H1 (cell line): ENCODE data around the gene ZNF609. TPM values are rescaled to one million over a fixed set of nuclear protein-coding genes. Genes with fewer than 3 reads are reported as not detected.

Source experiments
- CTCF ChIA-PET: fragments of 300-600 bp; sonication (Branson Sonifier 250); formaldehyde crosslinking; loops from one replicate; lab custom pipeline; 2021; ENCODE audit not compliant: partially characterized antibody; lab: Charles Lee
- POLR2A ChIA-PET: fragments of 300-600 bp; sonication (Branson Sonifier 250); formaldehyde crosslinking; loops from one replicate; lab custom pipeline; 2021; ENCODE audit warnings: inconsistent platforms; ENCODE audit not compliant: partially characterized antibody; lab: Charles Lee
- DNase-seq, 2 experiments: peaks; one replicate each; pipeline versions ENCODE4 v3.0.0 to v3.0.0-alpha.2; 2010 to 2022; ENCODE audit warnings: low spot score in 2 of 2, low read depth in 1 of 2, mixed read lengths in 1 of 2
- FAIRE-seq: peaks from 2 replicates; lab custom pipeline; 2011; peaks lifted over from hg19 to GRCh38; lab: Jason Lieb, UNC
- H2AFZ ChIP-seq: 2 replicates; pipeline ENCODE4 v1.8.1; 2012; ENCODE audit warnings: low read length, inconsistent platforms
- H2AK5ac ChIP-seq: 2 replicates; pipeline ENCODE4 v1.6.1; 2013; ENCODE audit warnings: low read depth, low read length
- H2BK120ac ChIP-seq: replicated peaks from 2 replicates; pipeline ENCODE3; 2013; ENCODE audit warnings: low read depth, low read length, inconsistent platforms
- H2BK12ac ChIP-seq: 2 replicates; pipeline ENCODE4 v1.6.1; 2013; ENCODE audit warnings: low read depth, low read length
- H2BK15ac ChIP-seq: 2 replicates; pipeline ENCODE4 v1.6.1; 2013; ENCODE audit warnings: low read length
- H2BK20ac ChIP-seq: 2 replicates; pipeline ENCODE4 v1.6.1; 2013; ENCODE audit warnings: low read length
- H2BK5ac ChIP-seq: 2 replicates; pipeline ENCODE4 v1.6.1; 2013; ENCODE audit warnings: low read depth, low read length
- H3K14ac ChIP-seq: 2 replicates; pipeline ENCODE4 v1.6.1; 2013; ENCODE audit warnings: inconsistent platforms; ENCODE audit not compliant: insufficient read length
- H3K18ac ChIP-seq: 2 replicates; pipeline ENCODE4 v1.6.1; 2013; ENCODE audit warnings: low read length; ENCODE audit errors: extremely low read depth
- H3K23ac ChIP-seq: 2 replicates; pipeline ENCODE4 v1.6.1; 2013; ENCODE audit warnings: inconsistent platforms; ENCODE audit not compliant: insufficient read length
- H3K23me2 ChIP-seq: 2 replicates; pipeline ENCODE4 v1.6.1; 2013; ENCODE audit warnings: low read depth, low read length
- H3K27ac ChIP-seq: 2 replicates; pipeline ENCODE4 v1.6.1; 2011; ENCODE audit warnings: low read depth, low read length, inconsistent platforms
- H3K27me3 ChIP-seq, 4 experiments: replicated peaks in 1 of 4; 1 replicate in 1 of 4; 2 replicates in 3 of 4; pipeline versions ENCODE4 v1.6.1 to v1.8.1; 2011 to 2013; ENCODE audit warnings: low read length in 3 of 4, mild to moderate bottlenecking in 3 of 4, inconsistent platforms in 2 of 4, mixed read lengths in 2 of 4, moderate library complexity in 1 of 4; ENCODE audit not compliant: control insufficient read depth in 3 of 4, insufficient read depth in 3 of 4; ENCODE audit errors: extremely low read depth in 1 of 4
- H3K36me3 ChIP-seq, 4 experiments: 2 replicates each; pipeline versions ENCODE4 v1.6.1 to v1.8.1; 2011 to 2013; ENCODE audit warnings: mild to moderate bottlenecking in 4 of 4, low read length in 3 of 4, moderate library complexity in 2 of 4, control low read depth in 1 of 4, inconsistent platforms in 1 of 4; ENCODE audit not compliant: insufficient read depth in 4 of 4, control insufficient read depth in 2 of 4
- H3K4ac ChIP-seq: replicated peaks from 2 replicates; pipeline ENCODE3; 2013; ENCODE audit warnings: low read length, low read depth, mixed read lengths, inconsistent platforms; ENCODE audit not compliant: insufficient read length
- H3K4me1 ChIP-seq, 4 experiments: replicated peaks in 1 of 4; 1 replicate in 1 of 4; 2 replicates in 3 of 4; pipeline versions ENCODE4 v1.6.1 to v1.8.1; 2011 to 2013; ENCODE audit warnings: low read length in 3 of 4, inconsistent platforms in 2 of 4, mixed read lengths in 1 of 4; ENCODE audit not compliant: insufficient read depth in 4 of 4, control insufficient read depth in 3 of 4
- H3K4me2 ChIP-seq, 2 experiments: 2 replicates each; pipeline versions ENCODE4 v1.6.1 to v1.8.1; 2011 to 2013; ENCODE audit warnings: low read depth in 2 of 2, low read length in 2 of 2, control low read depth in 1 of 2, inconsistent platforms in 1 of 2, mild to moderate bottlenecking in 1 of 2; ENCODE audit not compliant: insufficient read depth in 1 of 2
- H3K4me3 ChIP-seq, 4 experiments: fragments of 200-600, 300-600 bp in 1 of 4; sonication (generic), shearing (Covaris generic), sonication (Bioruptor Twin) in 1 of 4; 2 replicates each; pipeline versions ENCODE4 v1.5.1 to v1.8.1; 2011 to 2016; ENCODE audit warnings: low read length in 4 of 4, low read depth in 3 of 4, control low read depth in 2 of 4, inconsistent platforms in 2 of 4, mild to moderate bottlenecking in 2 of 4, mixed read lengths in 1 of 4, moderate library complexity in 1 of 4; ENCODE audit not compliant: insufficient read depth in 2 of 4; ENCODE audit errors: extremely low read depth in 1 of 4
- H3K56ac ChIP-seq: replicated peaks from 2 replicates; pipeline ENCODE3; 2013; ENCODE audit warnings: low read depth, mild to moderate bottlenecking, mixed read lengths, low read length, inconsistent platforms; ENCODE audit not compliant: insufficient read length
- H3K79me1 ChIP-seq: 2 replicates; pipeline ENCODE4 v1.6.1; 2013; ENCODE audit warnings: low read depth, low read length, control low read depth
- H3K79me2 ChIP-seq, 2 experiments: 2 replicates each; pipeline versions ENCODE4 v1.6.1 to v1.8.1; 2012 to 2013; ENCODE audit warnings: low read length in 2 of 2, mild to moderate bottlenecking in 2 of 2, inconsistent platforms in 1 of 2; ENCODE audit not compliant: insufficient read depth in 2 of 2, control insufficient read depth in 1 of 2
- H3K9ac ChIP-seq, 4 experiments: replicated peaks in 1 of 4; 1 replicate in 1 of 4; 2 replicates in 3 of 4; pipeline versions ENCODE4 v1.6.1 to v1.8.1; 2011 to 2013; ENCODE audit warnings: low read depth in 3 of 4, low read length in 3 of 4, control low read depth in 2 of 4, mild to moderate bottlenecking in 2 of 4, moderate library complexity in 2 of 4, inconsistent platforms in 1 of 4; ENCODE audit errors: extremely low read depth in 1 of 4
- H3K9me3 ChIP-seq, 2 experiments: 2 replicates each; pipeline versions ENCODE4 v1.6.1 to v1.8.1; 2012 to 2013; ENCODE audit warnings: mild to moderate bottlenecking in 2 of 2, moderate library complexity in 2 of 2, control low read depth in 1 of 2, inconsistent platforms in 1 of 2, low read depth in 1 of 2, low read length in 1 of 2, mixed read lengths in 1 of 2; ENCODE audit not compliant: insufficient read depth in 2 of 2
- H4K20me1 ChIP-seq, 2 experiments: replicated peaks in 1 of 2; 2 replicates each; pipeline versions ENCODE3 to v1.8.1; 2011 to 2013; ENCODE audit warnings: inconsistent platforms in 2 of 2, low read length in 2 of 2, mild to moderate bottlenecking in 1 of 2; ENCODE audit not compliant: insufficient read depth in 2 of 2, control insufficient read depth in 1 of 2
- H4K5ac ChIP-seq: 2 replicates; pipeline ENCODE4 v1.6.1; 2013; ENCODE audit warnings: low read length, low read depth, mixed read lengths, inconsistent platforms; ENCODE audit not compliant: insufficient read length
- H4K8ac ChIP-seq: 2 replicates; pipeline ENCODE4 v1.8.0; 2013; ENCODE audit warnings: mild to moderate bottlenecking, moderate library complexity, low read length, inconsistent platforms; ENCODE audit not compliant: insufficient read depth; ENCODE audit errors: extremely low read depth
- H4K91ac ChIP-seq: replicated peaks from 2 replicates; pipeline ENCODE3; 2013; ENCODE audit warnings: low read length, mixed read lengths, inconsistent platforms; ENCODE audit not compliant: insufficient read length
- EZH2 ChIP-seq: fragments of 200-600 bp; sonication (generic); IDR thresholded peaks from 2 replicates; pipeline ENCODE4 v1.7.1; 2012; ENCODE audit warnings: low read depth, mild to moderate bottlenecking, moderate library complexity, low read length, inconsistent platforms; ENCODE audit not compliant: severe bottlenecking
- HDAC2 ChIP-seq, 2 experiments: fragments of 300-600 bp in 1 of 2; sonication (generic) in 1 of 2; IDR thresholded peaks; 2 replicates each; pipeline ENCODE4 v1.6.1; 2011 to 2012; ENCODE audit warnings: low read depth in 2 of 2, low read length in 2 of 2, mild to moderate bottlenecking in 2 of 2, moderate library complexity in 2 of 2, borderline replicate concordance in 1 of 2, inconsistent platforms in 1 of 2
- HDAC6 ChIP-seq: IDR thresholded peaks from one replicate; pipeline ENCODE4 v1.7.1; 2012; ENCODE audit warnings: low read depth, mild to moderate bottlenecking, inconsistent platforms, low read length, moderate library complexity
- POLR2A ChIP-seq, 2 experiments: IDR thresholded peaks; 1 replicate in 1 of 2; 2 replicates in 1 of 2; pipeline ENCODE4 v1.6.1; 2011; ENCODE audit warnings: low read depth in 2 of 2, low read length in 2 of 2, mild to moderate bottlenecking in 2 of 2; ENCODE audit errors: control extremely low read depth in 1 of 2
- RAD21 ChIP-seq, 2 experiments: IDR thresholded peaks in 1 of 2; conservative IDR thresholded peaks in 1 of 2; 2 replicates each; pipeline ENCODE4 v1.6.1; 2011; ENCODE audit warnings: low read depth in 2 of 2, low read length in 2 of 2, improper control_type of control experiment in 1 of 2, inconsistent platforms in 1 of 2, mild to moderate bottlenecking in 1 of 2, moderate library complexity in 1 of 2
- RFX5 ChIP-seq: IDR thresholded peaks from 2 replicates; pipeline ENCODE4 v1.6.1; 2011; ENCODE audit warnings: low read depth, low read length, improper control_type of control experiment, borderline replicate concordance
- SAP30 ChIP-seq: fragments of 300-600 bp; sonication (generic); IDR thresholded peaks from 2 replicates; pipeline ENCODE4 v1.7.1; 2012; ENCODE audit warnings: low read length, moderate library complexity, mild to moderate bottlenecking, inconsistent platforms; ENCODE audit not compliant: insufficient read depth, insufficient replicate concordance
- SIN3A ChIP-seq, 2 experiments: IDR thresholded peaks in 1 of 2; conservative IDR thresholded peaks in 1 of 2; 2 replicates each; pipeline ENCODE4 v1.6.1; 2011 to 2012; ENCODE audit warnings: low read length in 2 of 2, improper control_type of control experiment in 1 of 2, low read depth in 1 of 2, mild to moderate bottlenecking in 1 of 2
- SIX5 ChIP-seq: IDR thresholded peaks from 2 replicates; pipeline ENCODE4 v1.6.1; 2011; ENCODE audit warnings: mild to moderate bottlenecking, low read depth, low read length
- YY1 ChIP-seq: IDR thresholded peaks from 2 replicates; pipeline ENCODE4 v1.6.1; 2011; ENCODE audit warnings: low read depth, mild to moderate bottlenecking, low read length
- WGBS, 2 experiments: shearing (Covaris generic) in 1 of 2; methylation state at CpG; one replicate each; pipeline versions ENCODE4 v1.1.6 to v1.1.7; 2013 to 2015; ENCODE audit warnings: low lambda C conversion rate in 2 of 2, mixed read lengths in 2 of 2, inconsistent platforms in 1 of 2, low coverage in 1 of 2, missing lambda C conversion rate in 1 of 2; ENCODE audit not compliant: insufficient replicate concordance in 2 of 2, insufficient coverage in 1 of 2, insufficient read length in 1 of 2; ENCODE audit errors: extremely low coverage in 1 of 2, missing lambda C conversion rate in 1 of 2; 5-methylcytosine and 5-hydroxymethylcytosine counted together
- polyA plus RNA-seq, 7 experiments: library from polyadenylated mRNA; depleted of rRNA in 3 of 7; stranded (reverse) in 5 of 7; unstranded in 2 of 7; fragments of >200 nt in 5 of 7; fragments of 200-250 nt in 2 of 7; gene quantifications; 1 replicate in 5 of 7; 2 replicates in 1 of 7; 4 replicates in 1 of 7; pipeline versions ENCODE4 v1.2.1 to v1.2.3, GENCODE V29; 2011 to 2013; ENCODE audit warnings: missing spikeins in 2 of 7, mixed read lengths in 2 of 7
- total RNA-seq: library from RNA; stranded (reverse); fragmentation: NEBNext Ultra II Directional; extraction: Animal tissue kit (Norgen Biotek cat#: 25700); gene quantifications from 2 replicates; pipeline ENCODE4 v1.2.1, GENCODE V29; 2021

The ZNF609 gene
- total and polyA plus RNA-seq, 2 of the 8 experiments (the other 6 are each of a cell fraction or from before 2014, with no cell fraction given) = 15.5 to 47.8 TPM

DNA sequence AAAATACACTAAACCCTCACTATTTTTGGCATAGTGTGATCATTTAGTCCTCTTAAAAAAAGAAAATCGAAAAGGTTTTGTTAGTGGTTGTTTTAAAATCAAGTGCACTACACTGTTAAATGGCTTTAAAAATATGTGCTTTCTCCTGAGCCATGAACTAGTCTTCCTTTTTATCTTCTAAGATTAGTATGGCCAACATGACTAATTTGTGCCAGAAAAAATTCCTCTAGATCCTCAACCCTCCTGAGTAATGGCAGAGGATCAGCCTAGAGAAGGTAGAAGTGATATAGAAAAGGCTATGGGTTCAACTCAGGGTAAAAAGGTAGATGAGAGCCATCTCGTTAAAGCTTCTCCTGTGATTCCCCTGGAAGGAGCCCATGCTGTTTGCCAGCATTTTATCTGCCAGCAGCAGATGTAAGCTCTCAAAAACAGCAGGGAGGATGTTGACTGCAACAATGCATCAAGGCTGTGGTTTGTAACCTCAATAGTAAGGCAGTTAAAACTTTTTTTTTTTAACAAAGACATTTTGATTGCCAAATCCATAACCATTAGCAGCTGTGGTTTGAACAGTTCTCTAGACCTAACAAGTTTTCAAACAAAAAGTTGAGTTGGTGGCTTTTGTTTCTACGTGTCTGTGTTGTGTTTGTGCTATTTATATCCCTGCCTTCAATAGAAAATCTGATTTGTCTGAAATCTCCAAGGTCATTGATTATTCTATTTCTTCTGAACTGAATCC lies 30.2 kb upstream of the ZNF609 start:
- H3K27ac ChIP-seq = no peak overlapping the region
- H4K20me1 ChIP-seq = peaks cover 0 to 2% of the 10 kb centered on the region in 2 experiments
- ChIA-PET POLR2A (interaction anchor here (0.7 to 1.1 kb wide), 3 partner anchors 14 to 124 kb away, joined by 3 to 5 read pairs (median 3); no protein-coding TSS in a partner anchor), CTCF (interaction anchor here (0.5 to 1.2 kb wide), 9 partner anchors 9 to 288 kb away, joined by 3 to 4 read pairs (median 3); partner anchors contain the start of gene ZNF609)
- H2AK5ac ChIP-seq = no peak overlapping the region
- no peak overlapping the region for H2BK120ac ChIP-seq
- H3K9me3 ChIP-seq = no peaks in the 10 kb centered on the region
- H4K5ac ChIP-seq = no peak overlapping the region
- H2BK20ac ChIP-seq = no peak overlapping the region
- H2BK5ac ChIP-seq = no peak overlapping the region
- H3K27me3 ChIP-seq = no peaks in the 10 kb centered on the region; a peak in 2 of 7 replicates
- no peak overlapping the region for H3K4ac ChIP-seq
- no peak overlapping the region for H3K18ac ChIP-seq
- no peak overlapping the region; a peak in 1 of 7 replicates for H3K9ac ChIP-seq
- no peaks in the 10 kb centered on the region; a peak in 3 of 8 replicates for H3K36me3 ChIP-seq
- no peak overlapping the region for H4K8ac ChIP-seq
- 0 out of 8 replicates have a peak overlapping the region, but pooled peaks of 1 of the 4 experiments have one; percentile 7 for H3K4me3 ChIP-seq
- H2BK12ac ChIP-seq = no peak overlapping the region
- H3K56ac ChIP-seq = no peak overlapping the region
- no peak overlapping the region for H4K91ac ChIP-seq
- WGBS, 2 experiments = 33% methylated on average over 3 of the region's 3 CpGs; no CpG with 5 or more reads in 1 of the 2 experiments
- H3K23me2 ChIP-seq = no peaks in the 10 kb centered on the region
- no peak overlapping the region for H3K14ac ChIP-seq
- no peak overlapping the region for H2AFZ ChIP-seq
- H3K79me2 ChIP-seq = no peaks in the 10 kb centered on the region
- H3K4me2 ChIP-seq = peak overlapping the region in 1 of 2 experiments; percentile 36; a peak in 1 of 4 replicates
- H2BK15ac ChIP-seq = no peak overlapping the region
- H3K23ac ChIP-seq = no peak overlapping the region
- H3K4me1 ChIP-seq = peaks cover 0 to 6% (median 2%) of the 10 kb centered on the region in 4 experiments; a peak in 3 of 7 replicates
- DNase-seq = peak; percentile 52 to 69
- FAIRE-seq = peak; percentile 92
- no peaks in the 10 kb centered on the region for H3K79me1 ChIP-seq
- no peak; a peak in 1 of 4 replicates for TF ChIP-seq RAD21 (IDR thresholded peaks at IDR 0.05 in 1 of 2, conservative IDR thresholded peaks at IDR 0.05 in 1 of 2; ENCODE audit: low read depth in 2 of 2, low read length in 2 of 2)
- no peak for TF ChIP-seq SIX5
- TF ChIP-seq SAP30 = no peak
- no peak for TF ChIP-seq RFX5
- no peak for TF ChIP-seq YY1
- TF ChIP-seq EZH2 = no peak
- no peak for TF ChIP-seq POLR2A (IDR thresholded peaks at IDR 0.05; ENCODE audit: control extremely low read depth in 1 of 2, low read depth in 2 of 2, low read length in 2 of 2)
- TF ChIP-seq HDAC2 (IDR thresholded peaks at IDR 0.05; ENCODE audit: borderline replicate concordance in 1 of 2, low read depth in 2 of 2, low read length in 2 of 2) = no peak; a peak in 1 of 4 replicates
- TF ChIP-seq SIN3A (conservative IDR thresholded peaks at IDR 0.05 in 1 of 2, IDR thresholded peaks at IDR 0.05 in 1 of 2; ENCODE audit: low read depth in 1 of 2, low read length in 2 of 2) = 0 out of 4 replicates have a peak, but pooled peaks of 1 of the 2 experiments have one; percentile 46
- no peak for TF ChIP-seq HDAC6
